Liver (tissue), 9 donors: Measurements from ENCODE around the gene PLEKHN1. TPM values are rescaled to one million over a fixed set of nuclear protein-coding genes. Genes with fewer than 3 reads are reported as not detected.

Experiments used
- DNase-seq: peaks from one replicate; pipeline ENCODE4 v3.0.0-alpha.2; 2017; ENCODE audit warnings: low spot score
- H3K27ac ChIP-seq, 2 donors: one replicate each; pipeline ENCODE4 v1.7.0; 2013; ENCODE audit warnings: inconsistent platforms in 2 of 2, low read length in 2 of 2, control low read depth in 1 of 2, low read depth in 1 of 2, mild to moderate bottlenecking in 1 of 2
- H3K27me3 ChIP-seq, 4 donors: one replicate each; pipeline versions ENCODE4 v1.6.1 to v1.7.0; 2013; ENCODE audit warnings: low read length in 3 of 4, inconsistent platforms in 1 of 4, mild to moderate bottlenecking in 1 of 4, moderate library complexity in 1 of 4; ENCODE audit not compliant: control insufficient read depth in 4 of 4, insufficient read depth in 4 of 4
- H3K36me3 ChIP-seq, 4 donors: one replicate each; pipeline versions ENCODE4 v1.6.1 to v1.7.0; 2013; ENCODE audit warnings: low read length in 3 of 4, mild to moderate bottlenecking in 3 of 4, low read depth in 1 of 4, moderate library complexity in 1 of 4; ENCODE audit not compliant: control insufficient read depth in 4 of 4, insufficient read depth in 3 of 4
- H3K4me1 ChIP-seq, 4 donors: one replicate each; pipeline versions ENCODE4 v1.6.1 to v1.7.0; 2013; ENCODE audit warnings: low read length in 3 of 4, mild to moderate bottlenecking in 3 of 4, moderate library complexity in 1 of 4; ENCODE audit not compliant: control insufficient read depth in 4 of 4, insufficient read depth in 4 of 4
- H3K4me3 ChIP-seq, 3 donors: one replicate each; pipeline versions ENCODE4 v1.6.1 to v1.7.0; 2013; ENCODE audit warnings: low read length in 3 of 3, control low read depth in 1 of 3, low read depth in 1 of 3, mild to moderate bottlenecking in 1 of 3
- H3K9ac ChIP-seq, 2 donors: one replicate each; pipeline ENCODE4 v1.7.0; 2013; ENCODE audit warnings: low read length in 2 of 2, mild to moderate bottlenecking in 2 of 2, moderate library complexity in 2 of 2, control low read depth in 1 of 2, low read depth in 1 of 2
- H3K9me3 ChIP-seq, 4 donors: one replicate each; pipeline versions ENCODE4 v1.6.1 to v1.7.0; 2013; ENCODE audit warnings: low read length in 3 of 4; ENCODE audit not compliant: control insufficient read depth in 4 of 4
- ATF3 ChIP-seq: IDR thresholded peaks from 2 replicates; pipeline ENCODE4 v1.6.1; 2016; ENCODE audit warnings: antibody characterized with exemption
- CTCF ChIP-seq: fragments of 150-350 bp; IDR thresholded peaks from 2 replicates; pipeline ENCODE4 v1.5.1; 2017; ENCODE audit warnings: improper control_type of control experiment, low read depth, low read length; ENCODE audit not compliant: missing input control
- EGR1 ChIP-seq, 2 donors: IDR thresholded peaks; 2 replicates each; pipeline ENCODE4 v1.6.1; 2016 to 2018; ENCODE audit warnings: antibody characterized with exemption in 2 of 2, low read depth in 2 of 2
- FOXA1 ChIP-seq: IDR thresholded peaks from 2 replicates; pipeline ENCODE4 v1.6.1; 2016; ENCODE audit warnings: antibody characterized with exemption
- FOXA2 ChIP-seq: IDR thresholded peaks from 2 replicates; pipeline ENCODE4 v1.6.1; 2016; ENCODE audit warnings: antibody characterized with exemption
- GABPA ChIP-seq, 2 donors: IDR thresholded peaks in 1 of 2; conservative IDR thresholded peaks in 1 of 2; 2 replicates each; pipeline ENCODE4 v1.6.1; 2016; ENCODE audit warnings: antibody characterized with exemption in 2 of 2, mild to moderate bottlenecking in 1 of 2, moderate library complexity in 1 of 2
- HNF4A ChIP-seq, 2 donors: conservative IDR thresholded peaks; 2 replicates each; pipeline ENCODE4 v1.6.1; 2016; ENCODE audit warnings: antibody characterized with exemption in 2 of 2, mild to moderate bottlenecking in 2 of 2
- JUND ChIP-seq, 2 donors: IDR thresholded peaks; 2 replicates each; pipeline ENCODE4 v1.6.1; 2016; ENCODE audit warnings: antibody characterized with exemption in 2 of 2
- NR2F2 ChIP-seq: IDR thresholded peaks from 2 replicates; pipeline ENCODE4 v1.6.1; 2016; ENCODE audit warnings: antibody characterized with exemption
- RAD21 ChIP-seq, 2 donors: IDR thresholded peaks; 2 replicates each; pipeline ENCODE4 v1.6.1; 2016; ENCODE audit warnings: antibody characterized with exemption in 2 of 2, mild to moderate bottlenecking in 2 of 2
- REST ChIP-seq: IDR thresholded peaks from 2 replicates; pipeline ENCODE4 v1.6.1; 2016; ENCODE audit warnings: antibody characterized with exemption, mild to moderate bottlenecking
- SP1 ChIP-seq: IDR thresholded peaks from 2 replicates; pipeline ENCODE4 v1.6.1; 2018; ENCODE audit warnings: antibody characterized with exemption, mild to moderate bottlenecking
- TAF1 ChIP-seq: conservative IDR thresholded peaks from 2 replicates; pipeline ENCODE4 v1.6.1; 2016; ENCODE audit warnings: antibody characterized with exemption, mild to moderate bottlenecking
- YY1 ChIP-seq: IDR thresholded peaks from 2 replicates; pipeline ENCODE4 v1.6.1; 2016; ENCODE audit warnings: antibody characterized with exemption, mild to moderate bottlenecking
- ZBTB33 ChIP-seq: IDR thresholded peaks from 2 replicates; pipeline ENCODE4 v1.6.1; 2016; ENCODE audit warnings: antibody characterized with exemption
- WGBS: extraction: QIAGEN DNeasy Blood & Tissue Kit; methylation state at CpG from one replicate; pipeline ENCODE4 v1.1.7; 2013; 5-methylcytosine and 5-hydroxymethylcytosine counted together
- polyA plus RNA-seq, 2 donors: library from polyadenylated mRNA; stranded (reverse) in 1 of 2; unstranded in 1 of 2; fragments of 200-250 nt in 1 of 2; fragments of >200 nt in 1 of 2; fragmentation: Nextera tagmentation in 1 of 2; extraction: Ambion mirVana in 1 of 2; gene quantifications; one replicate each; pipeline versions ENCODE4 v1.2.1 to v1.2.3, GENCODE V29; 2013 to 2015
- total RNA-seq, 2 donors: library from RNA; depleted of rRNA; stranded (reverse); fragments of >200 nt; gene quantifications; one replicate each; pipeline ENCODE4 v1.2.3, GENCODE V29; 2014
- donor health status: healthy.
- donor health status: healthy.
- donor health status: healthy.
- donor health status: healthy.
- donor health status: healthy.

Gene PLEKHN1
- total and polyA plus RNA-seq, 4 donors: 0.17 to 0.18 TPM; not detected in 2

- Histone ChIP-seq H3K36me3 (no peaks in the 10 kb centered on the region), H3K4me3 (no peak overlapping the region), H3K4me1 (peaks cover 3 to 12% (median 9%) of the 10 kb centered on the region in 4 donors), H3K27me3 (peaks cover 0 to 24% (median 1%) of the 10 kb centered on the region in 4 donors), H3K9ac (no peak overlapping the region), H3K9me3 (no peaks in the 10 kb centered on the region), H3K27ac (no peak overlapping the region)
- no peak for TF ChIP-seq ATF3
- TF ChIP-seq RAD21 (IDR thresholded peaks at IDR 0.05): no peak
- no peak for TF ChIP-seq NR2F2
- no peak for TF ChIP-seq TAF1
- TF ChIP-seq REST: no peak
- TF ChIP-seq GABPA (IDR thresholded peaks at IDR 0.05 in 1 of 2, conservative IDR thresholded peaks at IDR 0.05 in 1 of 2): no peak
- no peak for TF ChIP-seq CTCF
- 79% methylated on average over 15 of the region's 15 CpGs for WGBS
- no peak for DNase-seq
Measured at GRCh38 chr1:969260-969855, 3.1 kb downstream of the PLEKHN1 start.

- DNase-seq: no peak
- peaks cover 0 to 26% (median 2%) of the 10 kb centered on the region in 4 donors for H3K27me3 ChIP-seq
- TF ChIP-seq YY1 (no peak), TAF1 (no peak), HNF4A (conservative IDR thresholded peaks at IDR 0.05) (no peak), REST (no peak), CTCF (no peak), JUND (IDR thresholded peaks at IDR 0.05) (no peak), ATF3 (no peak), SP1 (no peak), NR2F2 (no peak), ZBTB33 (no peak), EGR1 (IDR thresholded peaks at IDR 0.05; ENCODE audit: low read depth in 2 of 2) (no peak), RAD21 (IDR thresholded peaks at IDR 0.05) (no peak), FOXA2 (no peak), FOXA1 (no peak), GABPA (IDR thresholded peaks at IDR 0.05 in 1 of 2, conservative IDR thresholded peaks at IDR 0.05 in 1 of 2) (no peak)
Measured at GRCh38 chr1:970242-970972, 4.1 kb downstream of the PLEKHN1 start.

More at GRCh38 chr1:970242-970972, 4.1 kb downstream of the PLEKHN1 start:
- WGBS: 21% methylated on average over 33 of the region's 33 CpGs
- Histone ChIP-seq H3K27ac (no peak overlapping the region), H3K4me3 (no peak overlapping the region), H3K9ac (no peak overlapping the region), H3K9me3 (no peaks in the 10 kb centered on the region), H3K4me1 (peaks cover 3 to 12% (median 9%) of the 10 kb centered on the region in 4 donors), H3K36me3 (no peaks in the 10 kb centered on the region)
